Hepatocyte (in vitro differentiated cells): ENCODE data around the gene SUN3.

Experiments used
- CTCF ChIP-seq: fragments of 200-600 bp; sonication (generic); IDR thresholded peaks from 2 replicates; pipeline ENCODE4 v1.5.1; 2016; ENCODE audit warnings: antibody characterized with exemption, mild to moderate bottlenecking; ENCODE audit not compliant: poor library complexity
- EZH2 ChIP-seq: fragments of 200-600 bp; sonication (generic); IDR thresholded peaks from 2 replicates; pipeline ENCODE4 v1.6.1; 2016; ENCODE audit warnings: antibody characterized with exemption, mild to moderate bottlenecking, borderline replicate concordance
- EZH2phosphoT487 ChIP-seq: fragments of 200-600 bp; sonication (generic); IDR thresholded peaks from one replicate; pipeline ENCODE4 v1.6.1; 2018; ENCODE audit warnings: antibody characterized with exemption, mild to moderate bottlenecking, low read depth, moderate library complexity; ENCODE audit not compliant: unreplicated experiment, severe bottlenecking

DNA sequence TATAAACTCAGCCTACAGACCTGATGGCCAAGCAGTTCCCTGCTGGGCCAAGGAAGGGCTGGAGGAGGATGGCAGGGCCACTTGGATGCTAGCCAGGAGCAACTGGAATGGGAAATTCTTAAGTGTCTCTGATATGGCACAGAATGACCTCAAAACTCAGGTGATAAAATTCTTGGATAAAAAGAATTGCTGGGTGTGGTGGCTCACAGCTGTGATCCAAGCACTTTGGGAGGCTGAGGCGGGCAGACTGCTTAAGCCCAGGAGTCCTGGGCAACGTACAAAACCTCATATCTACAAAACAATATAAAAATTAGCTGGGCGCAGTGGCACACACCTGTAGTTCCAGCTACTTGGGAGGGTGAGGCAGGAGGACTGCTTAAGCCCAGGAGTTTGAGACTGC is 66.6 kb downstream of the SUN3 start:
- TF ChIP-seq CTCF (no peak), EZH2 (no peak), EZH2phosphoT487 (no peak)
